Chondrocyte (in vitro differentiated cells): ENCODE data around the gene NOVA2. TPM values are rescaled to one million over a fixed set of nuclear protein-coding genes. Genes with fewer than 3 reads are reported as not detected.

Experiments used
- DNase-seq: peaks from one replicate; pipeline ENCODE4 v3.0.0; 2021; ENCODE audit warnings: mixed read lengths, low spot score
- H3K27ac Mint-ChIP-seq: one replicate; pipeline ENCODE4 v1.8.0; 2021; ENCODE audit warnings: mild to moderate bottlenecking, moderate library complexity, mixed read lengths; ENCODE audit not compliant: unreplicated experiment
- H3K27me3 Mint-ChIP-seq: 2 replicates; pipeline ENCODE4 v1.8.0; 2021; ENCODE audit warnings: low read depth, mixed read lengths
- H3K36me3 Mint-ChIP-seq: 2 replicates; pipeline ENCODE4 v1.8.0; 2021; ENCODE audit warnings: low read depth, mixed read lengths
- H3K4me1 Mint-ChIP-seq: 2 replicates; pipeline ENCODE4 v1.8.0; 2021; ENCODE audit warnings: low read depth, mild to moderate bottlenecking, mixed read lengths
- H3K4me3 Mint-ChIP-seq: one replicate; pipeline ENCODE4 v1.8.0; 2021; ENCODE audit warnings: mild to moderate bottlenecking, moderate library complexity, mixed read lengths; ENCODE audit not compliant: unreplicated experiment
- H3K9me3 Mint-ChIP-seq: 2 replicates; pipeline ENCODE4 v1.8.0; 2021; ENCODE audit warnings: low read depth, mixed read lengths
- CTCF ChIP-seq: fragments of 200-600 bp; sonication (generic); IDR thresholded peaks from 2 replicates; pipeline ENCODE4 v1.5.0; 2021; ENCODE audit warnings: antibody characterized with exemption, mild to moderate bottlenecking, moderate library complexity
- total RNA-seq: library from RNA; stranded (reverse); gene quantifications from 3 replicates; pipeline ENCODE4 v1.2.1, GENCODE V29; 2021

NOVA2 gene
- total RNA-seq, 1 donor from 2014 or later = 0.22 TPM

GRCh38 chr19:45959517-45960025 is 14.1 kb downstream of the NOVA2 start:
- Mint-ChIP-seq H3K4me1 (no peaks in the 10 kb centered on the region), H3K36me3 (no peaks in the 10 kb centered on the region), H3K27ac (no peak overlapping the region), H3K4me3 (no peak overlapping the region), H3K27me3 (peaks cover 58% of the 10 kb centered on the region), H3K9me3 (no peaks in the 10 kb centered on the region)
- TF ChIP-seq CTCF = no peak
- no peak for DNase-seq

GRCh38 chr19:45958769-45959516 is 14.7 kb downstream of the NOVA2 start:
- Mint-ChIP-seq H3K36me3 (no peaks in the 10 kb centered on the region), H3K27me3 (peaks cover 56% of the 10 kb centered on the region), H3K4me3 (no peak overlapping the region), H3K27ac (no peak overlapping the region), H3K4me1 (no peaks in the 10 kb centered on the region), H3K9me3 (no peaks in the 10 kb centered on the region)
- TF ChIP-seq CTCF = no peak
- no peak for DNase-seq

- no peaks in the 10 kb centered on the region for H3K9me3 Mint-ChIP-seq
- no peak overlapping the region for H3K27ac Mint-ChIP-seq
- H3K36me3 Mint-ChIP-seq = no peaks in the 10 kb centered on the region
- no peak overlapping the region for H3K4me3 Mint-ChIP-seq
- peaks cover 50% of the 10 kb centered on the region for H3K27me3 Mint-ChIP-seq
- no peak for TF ChIP-seq CTCF
- DNase-seq = no peak
- H3K4me1 Mint-ChIP-seq = peaks cover under 1% of the 10 kb centered on the region
Observed at GRCh38 chr19:45958320-45958719, 15.3 kb downstream of the NOVA2 start.

GRCh38 chr19:45955905-45956608 is 17.6 kb downstream of the NOVA2 start:
- TF ChIP-seq CTCF = no peak

GRCh38 chr19:45954156-45954555 is 19.5 kb downstream of the NOVA2 start:
- Mint-ChIP-seq H3K27me3 (peaks cover 21% of the 10 kb centered on the region), H3K9me3 (no peaks in the 10 kb centered on the region), H3K36me3 (no peaks in the 10 kb centered on the region), H3K4me1 (peaks cover 7% of the 10 kb centered on the region), H3K4me3 (no peak overlapping the region), H3K27ac (no peak overlapping the region)
- DNase-seq = no peak
- TF ChIP-seq CTCF = no peak

More at GRCh38 chr19:45955905-45956608, 17.6 kb downstream of the NOVA2 start:
- peaks cover 7% of the 10 kb centered on the region for H3K4me1 Mint-ChIP-seq
- peaks cover 36% of the 10 kb centered on the region for H3K27me3 Mint-ChIP-seq
- no peak overlapping the region for H3K27ac Mint-ChIP-seq
- H3K36me3 Mint-ChIP-seq = no peaks in the 10 kb centered on the region
- H3K9me3 Mint-ChIP-seq = no peaks in the 10 kb centered on the region
- DNase-seq = no peak
- H3K4me3 Mint-ChIP-seq = no peak overlapping the region
